HG03175 (cell line): ENCODE measurements around the gene DUSP11.
"Not testable (repeated sequence)": the region's sequence is repeated elsewhere in the genome, so short reads cannot be mapped to it uniquely, and the experiment has no call there.

ENCODE experiments used
- ATAC-seq: cut with Tn5 transposase; IDR thresholded peaks from one replicate; pipeline ENCODE4 v1.9.1; 2021; ENCODE audit warnings: mild to moderate bottlenecking, moderate library complexity; ENCODE audit not compliant: unreplicated experiment

Gene DUSP11

GRCh38 chr2:73776381-73776780 is 3.5 kb downstream of the DUSP11 start:
- ATAC-seq, result no peak

GRCh38 chr2:73772819-73773218 is 7.1 kb downstream of the DUSP11 start:
- ATAC-seq, result no peak

- ATAC-seq, result no peak
Observed at GRCh38 chr2:73770725-73771124, 9.2 kb downstream of the DUSP11 start.

- ATAC-seq, result no peak
Observed at GRCh38 chr2:73766994-73767393, 12.9 kb downstream of the DUSP11 start.

- ATAC-seq, result no peak
Observed at GRCh38 chr2:73766349-73766748, 13.6 kb downstream of the DUSP11 start.

- ATAC-seq, result no peak
Observed at GRCh38 chr2:73764945-73765344, 15.0 kb downstream of the DUSP11 start.

- no peak for ATAC-seq
Observed at GRCh38 chr2:73762571-73762970, 17.3 kb downstream of the DUSP11 start.

GRCh38 chr2:73759904-73760303 is 20.0 kb downstream of the DUSP11 start:
- ATAC-seq, result no peak

- ATAC-seq, result no peak
Observed at GRCh38 chr2:73759285-73759764, 20.6 kb downstream of the DUSP11 start.

- not testable (repeated sequence) for ATAC-seq
Observed at GRCh38 chr2:73754332-73754731, 25.6 kb downstream of the DUSP11 start.

- no peak for ATAC-seq
Observed at GRCh38 chr2:73749314-73749713, 30.6 kb downstream of the DUSP11 start.

GRCh38 chr2:73746877-73747208 is 33.1 kb downstream of the DUSP11 start:
- no peak for ATAC-seq

GRCh38 chr2:73746015-73746876 is 33.7 kb downstream of the DUSP11 start:
- no peak for ATAC-seq

- ATAC-seq, result no peak
Observed at GRCh38 chr2:73740767-73741166, 39.1 kb downstream of the DUSP11 start.

GRCh38 chr2:73739101-73739500 is 40.8 kb downstream of the DUSP11 start:
- ATAC-seq, result no peak

- peak; percentile 97 for ATAC-seq
Observed at GRCh38 chr2:73736855-73737779, 42.8 kb downstream of the DUSP11 start, which contains the start of gene TPRKB. Gene TPRKB (minus strand): TSS chr2:73737345. CDS start chr2:73734569, 2,776 bp downstream.

- ATAC-seq, result no peak
Observed at GRCh38 chr2:73736378-73736777, 43.5 kb downstream of the DUSP11 start.

- ATAC-seq, result no peak
Observed at GRCh38 chr2:73730810-73731209, 49.1 kb downstream of the DUSP11 start.

- ATAC-seq, result no peak
Observed at GRCh38 chr2:73728711-73729110, 51.2 kb downstream of the DUSP11 start.

GRCh38 chr2:73728043-73728442 is 51.9 kb downstream of the DUSP11 start:
- no peak for ATAC-seq

- ATAC-seq, result not testable (repeated sequence)
Observed at GRCh38 chr2:73726657-73727056, 53.2 kb downstream of the DUSP11 start.
